ENCODE data around the gene OR13J1. TPM values are rescaled to one million over a fixed set of nuclear protein-coding genes. Genes with fewer than 3 reads are reported as not detected.

The OR13J1 gene
- polyA plus RNA-seq, 4 donors = 0.19 TPM; not detected in 3

DNA sequence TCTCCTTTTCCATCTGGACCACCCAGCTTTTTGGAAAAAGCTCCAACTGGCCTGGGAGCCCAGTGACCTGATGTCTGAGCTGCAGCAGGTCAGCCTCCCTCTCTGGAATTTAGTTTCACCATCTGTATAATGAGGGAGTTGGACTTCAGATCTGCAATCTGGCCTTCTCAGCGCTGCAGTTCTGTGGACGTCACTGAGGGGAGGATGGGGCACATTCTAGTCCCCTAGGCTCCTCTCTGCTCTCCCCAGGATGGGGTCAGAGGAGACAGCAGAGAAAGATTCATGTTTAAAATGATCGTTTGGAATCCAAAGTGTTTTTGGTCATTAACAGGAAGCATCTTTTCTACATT lies 10.2 kb downstream of the OR13J1 start:
- no peaks in the 10 kb centered on the region for H3K9me3 ChIP-seq (ENCODE audit: control insufficient read depth in 2 of 2, insufficient read depth in 1 of 2, low read depth in 1 of 2, low read length in 1 of 2)
- H3K36me3 ChIP-seq (ENCODE audit: control insufficient read depth in 3 of 3, insufficient read depth in 2 of 3, low read depth in 1 of 3, low read length in 3 of 3) = peaks cover 0 to 3% (median 0%) of the 10 kb centered on the region in 3 donors
- DNase-seq (no peak), FAIRE-seq (no peak)
- peaks cover 0 to 3% (median 0%) of the 10 kb centered on the region in 3 donors for H3K27me3 ChIP-seq (ENCODE audit: control insufficient read depth in 3 of 3, insufficient read depth in 3 of 3, low read length in 3 of 3)
- no peak overlapping the region for H3K27ac ChIP-seq (ENCODE audit: low read depth in 1 of 3, low read length in 2 of 3)
- H3K4me3 ChIP-seq (ENCODE audit: low read depth in 1 of 3, low read length in 3 of 3) = no peak overlapping the region
- peaks cover 0 to 3% (median 0%) of the 10 kb centered on the region in 3 donors for H3K4me1 ChIP-seq (ENCODE audit: control insufficient read depth in 3 of 3, insufficient read depth in 2 of 3, low read depth in 1 of 3, low read length in 2 of 3)
- 38 to 50% (median 45%) methylated on average over 3 of the region's 3 CpGs for WGBS, 3 donors

DNA sequence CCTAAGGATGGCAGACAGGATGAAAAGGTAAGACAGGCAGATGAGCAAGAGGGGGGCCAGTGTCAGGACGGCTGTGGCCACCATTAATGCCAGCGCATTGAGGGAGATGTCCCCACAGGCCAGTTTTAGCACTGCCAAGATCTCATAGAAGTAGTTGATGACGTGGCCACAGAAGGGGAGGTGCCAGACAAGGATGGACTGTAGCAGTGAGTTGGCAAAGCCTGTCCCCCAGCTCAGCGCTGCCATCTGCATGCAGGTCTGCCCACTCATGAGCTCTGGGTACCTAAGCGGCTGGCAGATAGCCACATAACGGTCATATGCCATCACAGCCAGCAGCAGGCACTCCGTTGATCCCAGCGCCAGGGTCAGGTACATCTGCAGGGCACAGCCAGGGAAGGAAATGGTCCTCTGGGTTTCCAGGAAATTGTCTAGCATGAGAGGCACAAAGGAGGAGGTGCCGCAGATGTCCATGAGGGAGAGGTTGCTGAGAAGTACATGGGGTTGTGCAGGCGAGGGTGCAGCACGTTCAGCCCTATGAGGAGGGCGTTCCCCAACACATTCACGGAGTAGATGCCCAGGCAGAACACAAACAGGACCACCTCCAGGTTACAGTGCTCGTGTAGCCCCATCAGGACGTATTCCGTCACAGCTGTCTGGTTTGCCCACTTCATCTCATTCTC lies 10.8 kb downstream of the OR13J1 start:
- 46 to 56% (median 53%) methylated on average over 16 of the region's 16 CpGs for WGBS, 3 donors
- no peak overlapping the region for H3K27ac ChIP-seq (ENCODE audit: low read depth in 1 of 3, low read length in 2 of 3)
- no peak overlapping the region for H3K4me3 ChIP-seq (ENCODE audit: low read depth in 1 of 3, low read length in 3 of 3)
- no peaks in the 10 kb centered on the region for H3K9me3 ChIP-seq (ENCODE audit: control insufficient read depth in 2 of 2, insufficient read depth in 1 of 2, low read depth in 1 of 2, low read length in 1 of 2)
- H3K36me3 ChIP-seq (ENCODE audit: control insufficient read depth in 3 of 3, insufficient read depth in 2 of 3, low read depth in 1 of 3, low read length in 3 of 3) = peaks cover 0 to 3% (median 0%) of the 10 kb centered on the region in 3 donors
- peaks cover 0 to 3% (median 0%) of the 10 kb centered on the region in 3 donors for H3K27me3 ChIP-seq (ENCODE audit: control insufficient read depth in 3 of 3, insufficient read depth in 3 of 3, low read length in 3 of 3)
- FAIRE-seq (no peak), DNase-seq (no peak)
- peaks cover 0 to 3% (median 0%) of the 10 kb centered on the region in 3 donors for H3K4me1 ChIP-seq (ENCODE audit: control insufficient read depth in 3 of 3, insufficient read depth in 2 of 3, low read depth in 1 of 3, low read length in 2 of 3)

DNA sequence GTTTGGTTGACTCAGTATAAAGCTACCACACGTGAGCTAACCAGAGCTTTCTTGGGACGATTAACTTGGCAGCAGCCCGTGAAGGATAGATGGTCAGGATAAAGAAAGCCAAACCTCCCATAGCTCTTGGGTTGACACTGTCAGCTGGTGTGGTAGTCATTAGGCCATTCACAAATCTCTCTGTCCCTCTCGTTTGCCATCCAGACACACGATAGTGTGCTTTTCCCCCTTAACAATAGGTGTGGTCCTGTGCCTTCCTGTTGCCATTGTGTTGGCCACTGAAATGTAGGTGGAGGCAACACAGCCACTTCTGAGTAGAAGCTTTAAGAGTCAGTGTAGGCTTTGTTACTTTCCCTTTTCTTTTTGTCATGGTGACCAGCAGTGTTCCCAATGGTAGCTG lies 11.7 kb downstream of the OR13J1 start:
- H3K27me3 ChIP-seq (ENCODE audit: control insufficient read depth in 3 of 3, insufficient read depth in 3 of 3, low read length in 3 of 3) = peaks cover 0 to 3% (median 0%) of the 10 kb centered on the region in 3 donors
- H3K4me1 ChIP-seq (ENCODE audit: control insufficient read depth in 3 of 3, insufficient read depth in 2 of 3, low read depth in 1 of 3, low read length in 2 of 3) = peaks cover 0 to 3% (median 0%) of the 10 kb centered on the region in 3 donors
- no peak overlapping the region for H3K4me3 ChIP-seq (ENCODE audit: low read depth in 1 of 3, low read length in 3 of 3)
- no peak overlapping the region for H3K27ac ChIP-seq (ENCODE audit: low read depth in 1 of 3, low read length in 2 of 3)
- no peaks in the 10 kb centered on the region for H3K9me3 ChIP-seq (ENCODE audit: control insufficient read depth in 2 of 2, insufficient read depth in 1 of 2, low read depth in 1 of 2, low read length in 1 of 2)
- no peak for FAIRE-seq
- H3K36me3 ChIP-seq (ENCODE audit: control insufficient read depth in 3 of 3, insufficient read depth in 2 of 3, low read depth in 1 of 3, low read length in 3 of 3) = peaks cover 0 to 11% (median 0%) of the 10 kb centered on the region in 3 donors
- no peak for DNase-seq
- WGBS, 3 donors = 64 to 72% (median 71%) methylated on average over 5 of the region's 5 CpGs

DNA sequence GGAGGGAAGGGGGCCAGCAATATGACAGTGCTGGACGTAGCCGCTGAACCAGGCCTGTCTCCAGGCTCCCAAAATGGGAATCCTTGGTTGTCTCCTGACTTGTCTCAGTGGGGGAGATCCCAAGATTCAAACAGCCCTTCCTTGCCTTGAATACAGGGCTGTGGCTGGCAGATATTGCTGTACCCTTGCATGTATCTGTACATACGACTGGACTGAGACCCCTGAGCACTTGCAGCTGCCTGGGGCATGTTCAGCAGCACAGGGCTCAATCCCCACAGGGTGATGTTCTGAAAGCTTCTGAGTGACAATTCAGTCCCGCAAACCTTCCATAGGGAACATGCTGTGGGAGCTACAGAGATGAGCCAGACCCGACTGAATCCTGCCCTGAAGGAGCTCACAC lies 13.3 kb downstream of the OR13J1 start:
- Histone ChIP-seq H3K36me3 (ENCODE audit: control insufficient read depth in 3 of 3, insufficient read depth in 2 of 3, low read depth in 1 of 3, low read length in 3 of 3) (peaks cover 0 to 26% (median 0%) of the 10 kb centered on the region in 3 donors), H3K4me3 (ENCODE audit: low read depth in 1 of 3, low read length in 3 of 3) (no peak overlapping the region), H3K9me3 (ENCODE audit: control insufficient read depth in 2 of 2, insufficient read depth in 1 of 2, low read depth in 1 of 2, low read length in 1 of 2) (no peaks in the 10 kb centered on the region), H3K27me3 (ENCODE audit: control insufficient read depth in 3 of 3, insufficient read depth in 3 of 3, low read length in 3 of 3) (no peaks in the 10 kb centered on the region), H3K4me1 (ENCODE audit: control insufficient read depth in 3 of 3, insufficient read depth in 2 of 3, low read depth in 1 of 3, low read length in 2 of 3) (peaks cover 0 to 3% (median 0%) of the 10 kb centered on the region in 3 donors), H3K27ac (ENCODE audit: low read depth in 1 of 3, low read length in 2 of 3) (no peak overlapping the region)
- 81 to 94% (median 88%) methylated on average over 5 of the region's 5 CpGs for WGBS, 3 donors
- no peak for FAIRE-seq
- no peak for DNase-seq

DNA sequence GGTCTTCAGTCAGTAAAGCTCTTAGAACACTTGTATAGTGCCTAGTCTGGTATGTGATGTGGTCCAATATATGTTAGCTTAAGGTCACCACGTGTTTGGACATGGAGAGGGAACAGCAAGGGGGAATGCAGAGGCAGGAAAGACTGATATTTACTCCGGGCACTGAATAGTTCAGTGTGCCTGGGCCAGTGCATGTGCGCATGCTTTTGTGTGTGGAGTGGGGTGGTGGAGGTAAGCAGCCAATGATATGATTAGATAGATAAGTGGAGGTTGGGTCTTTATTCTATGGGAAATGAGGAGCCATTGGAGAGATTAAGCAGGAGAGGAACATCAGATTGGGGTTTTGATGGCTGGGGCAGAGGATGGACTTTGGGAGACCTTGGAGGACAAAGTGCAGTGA lies 14.0 kb downstream of the OR13J1 start:
- H3K27ac ChIP-seq (ENCODE audit: low read depth in 1 of 3, low read length in 2 of 3) = no peak overlapping the region
- 76 to 78% (median 76%) methylated on average over 3 of the region's 3 CpGs for WGBS, 3 donors
- no peak for FAIRE-seq

DNA sequence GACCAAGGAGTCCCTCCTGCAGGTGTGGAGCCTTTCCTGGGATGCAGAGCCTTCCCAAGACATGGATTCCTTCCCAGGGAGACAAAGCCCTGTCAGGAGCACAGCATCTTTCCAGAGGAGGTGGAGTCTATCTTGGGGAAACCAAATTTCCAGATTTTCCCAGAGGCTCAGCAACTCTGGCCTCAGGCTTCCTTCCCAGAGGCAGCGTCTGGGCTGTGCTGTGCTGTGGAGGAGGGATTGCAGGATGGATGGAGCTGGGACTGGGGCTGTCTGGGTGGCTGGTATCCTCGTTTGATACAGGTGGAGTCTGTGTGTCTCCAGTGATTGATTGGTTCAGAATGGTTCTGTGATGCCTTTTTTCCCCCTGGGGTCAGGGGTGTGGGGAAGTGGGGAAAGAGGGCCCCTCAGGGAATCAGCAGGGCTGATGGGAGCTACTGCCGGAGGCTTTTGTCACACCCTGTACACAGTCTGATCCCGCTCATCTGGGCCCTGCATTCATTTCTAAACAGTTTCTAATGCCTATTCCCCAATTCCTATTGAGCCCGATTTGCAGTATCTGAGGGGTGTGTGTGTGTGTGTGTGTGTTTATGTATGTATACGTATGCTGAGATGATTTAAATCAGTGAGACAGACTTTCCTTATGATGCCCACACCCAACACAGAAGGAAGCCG lies 16.0 kb downstream of the OR13J1 start:
- no peak for FAIRE-seq
- no peaks in the 10 kb centered on the region for H3K9me3 ChIP-seq (ENCODE audit: control insufficient read depth in 2 of 2, insufficient read depth in 1 of 2, low read depth in 1 of 2, low read length in 1 of 2)
- H3K27me3 ChIP-seq (ENCODE audit: control insufficient read depth in 3 of 3, insufficient read depth in 3 of 3, low read length in 3 of 3) = no peaks in the 10 kb centered on the region
- WGBS, 3 donors = 82 to 90% (median 88%) methylated on average over 7 of the region's 7 CpGs
- peaks cover 0 to 28% (median 0%) of the 10 kb centered on the region in 3 donors for H3K36me3 ChIP-seq (ENCODE audit: control insufficient read depth in 3 of 3, insufficient read depth in 2 of 3, low read depth in 1 of 3, low read length in 3 of 3)
- no peak for DNase-seq
- H3K4me1 ChIP-seq (ENCODE audit: control insufficient read depth in 3 of 3, insufficient read depth in 2 of 3, low read depth in 1 of 3, low read length in 2 of 3) = no peaks in the 10 kb centered on the region
- no peak overlapping the region for H3K4me3 ChIP-seq (ENCODE audit: low read depth in 1 of 3, low read length in 3 of 3)
- no peak overlapping the region for H3K27ac ChIP-seq (ENCODE audit: low read depth in 1 of 3, low read length in 2 of 3)

More for the DNA sequence above, 14.0 kb downstream of the OR13J1 start:
- no peak for DNase-seq
- no peak overlapping the region for H3K4me3 ChIP-seq (ENCODE audit: low read depth in 1 of 3, low read length in 3 of 3)
- H3K9me3 ChIP-seq (ENCODE audit: control insufficient read depth in 2 of 2, insufficient read depth in 1 of 2, low read depth in 1 of 2, low read length in 1 of 2) = no peaks in the 10 kb centered on the region
- peaks cover 0 to 3% (median 0%) of the 10 kb centered on the region in 3 donors for H3K4me1 ChIP-seq (ENCODE audit: control insufficient read depth in 3 of 3, insufficient read depth in 2 of 3, low read depth in 1 of 3, low read length in 2 of 3)
- H3K27me3 ChIP-seq (ENCODE audit: control insufficient read depth in 3 of 3, insufficient read depth in 3 of 3, low read length in 3 of 3) = no peaks in the 10 kb centered on the region
- peaks cover 0 to 26% (median 0%) of the 10 kb centered on the region in 3 donors for H3K36me3 ChIP-seq (ENCODE audit: control insufficient read depth in 3 of 3, insufficient read depth in 2 of 3, low read depth in 1 of 3, low read length in 3 of 3)

DNA sequence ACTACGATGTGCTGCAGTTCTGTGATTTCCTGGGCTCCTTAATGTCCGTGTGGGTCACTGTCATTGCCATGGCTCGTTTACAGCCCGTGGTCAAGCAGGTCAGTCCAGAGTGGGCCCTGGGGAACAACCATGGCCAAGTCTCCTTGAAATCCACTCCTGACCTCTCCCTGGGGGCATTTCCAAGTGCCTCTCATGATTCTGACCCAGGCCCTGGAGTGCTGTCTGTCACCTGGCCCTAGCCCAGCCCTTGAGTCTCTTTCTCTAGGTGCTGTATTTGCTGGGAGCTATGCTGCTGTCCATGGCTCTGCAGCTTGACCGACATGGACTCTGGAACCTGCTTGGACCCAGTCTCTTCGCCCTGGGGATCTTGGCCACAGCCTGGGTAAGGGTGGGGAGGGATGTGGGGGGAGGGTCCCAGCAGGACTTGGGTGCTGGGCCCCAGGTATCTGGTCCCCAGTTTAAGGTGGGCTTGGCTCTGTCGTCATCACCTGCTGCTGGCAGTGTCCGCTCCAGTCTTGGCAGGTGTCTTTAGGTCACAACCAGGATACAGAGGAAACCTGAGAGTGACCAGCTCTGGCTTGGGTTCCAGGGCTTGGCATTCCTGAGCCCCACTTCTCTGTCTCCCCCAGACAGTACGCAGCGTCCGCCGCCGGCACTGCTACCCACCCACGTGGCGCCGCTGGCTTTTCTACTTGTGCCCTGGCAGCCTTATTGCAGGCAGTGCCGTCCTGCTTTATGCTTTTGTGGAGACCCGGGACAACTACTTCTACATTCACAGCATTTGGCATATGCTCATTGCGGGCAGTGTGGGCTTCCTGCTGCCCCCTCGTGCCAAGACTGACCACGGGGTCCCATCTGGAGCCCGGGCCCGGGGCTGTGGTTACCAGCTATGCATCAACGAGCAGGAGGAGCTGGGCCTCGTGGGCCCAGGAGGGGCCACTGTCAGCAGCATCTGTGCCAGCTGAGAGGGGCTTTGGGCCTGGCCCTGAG lies 17.0 kb downstream of the OR13J1 start:
- WGBS, 3 donors = 86 to 95% (median 89%) methylated on average over 25 of the region's 25 CpGs
- FAIRE-seq (no peak), DNase-seq (no peak)

DNA sequence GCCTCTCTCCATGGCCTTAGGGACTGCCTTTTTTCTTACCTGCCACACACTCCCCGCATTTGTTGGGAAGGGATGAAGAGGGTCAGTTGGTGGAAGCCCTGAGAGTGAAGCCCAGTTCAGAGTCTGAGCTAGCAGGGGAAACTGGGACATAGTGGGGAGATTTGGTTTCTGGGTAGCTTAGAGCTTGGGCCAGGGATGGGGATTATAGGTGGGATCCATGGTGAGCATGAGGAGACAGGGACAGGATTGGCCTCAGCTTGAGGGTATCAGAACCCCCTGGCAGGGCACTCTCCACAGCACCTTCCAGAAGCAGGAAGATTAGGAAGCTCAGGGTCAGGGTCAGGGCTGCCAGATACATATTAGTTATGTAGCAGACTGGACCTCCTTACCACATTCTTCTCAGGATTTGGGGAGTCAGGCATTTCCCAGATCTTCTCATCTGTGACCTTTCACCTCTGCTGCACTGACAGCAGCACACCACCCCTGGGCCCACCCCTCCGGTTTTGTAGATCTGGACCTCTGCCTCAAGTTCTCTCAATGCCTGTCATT lies 17.9 kb downstream of the OR13J1 start:
- FAIRE-seq = no peak
- no peak overlapping the region for H3K4me3 ChIP-seq (ENCODE audit: low read depth in 1 of 3, low read length in 3 of 3)
- no peak for DNase-seq
- peaks cover 0 to 39% (median 0%) of the 10 kb centered on the region in 3 donors for H3K36me3 ChIP-seq (ENCODE audit: control insufficient read depth in 3 of 3, insufficient read depth in 2 of 3, low read depth in 1 of 3, low read length in 3 of 3)
- WGBS, 3 donors = 77 to 91% (median 80%) methylated on average over 2 of the region's 2 CpGs
- H3K27me3 ChIP-seq (ENCODE audit: control insufficient read depth in 3 of 3, insufficient read depth in 3 of 3, low read length in 3 of 3) = no peaks in the 10 kb centered on the region
- H3K4me1 ChIP-seq (ENCODE audit: control insufficient read depth in 3 of 3, insufficient read depth in 2 of 3, low read depth in 1 of 3, low read length in 2 of 3) = no peaks in the 10 kb centered on the region
- no peak overlapping the region for H3K27ac ChIP-seq (ENCODE audit: low read depth in 1 of 3, low read length in 2 of 3)
- no peaks in the 10 kb centered on the region for H3K9me3 ChIP-seq (ENCODE audit: control insufficient read depth in 2 of 2, insufficient read depth in 1 of 2, low read depth in 1 of 2, low read length in 1 of 2)

More for the DNA sequence above, 17.0 kb downstream of the OR13J1 start:
- peaks cover 0 to 33% (median 0%) of the 10 kb centered on the region in 3 donors for H3K36me3 ChIP-seq (ENCODE audit: control insufficient read depth in 3 of 3, insufficient read depth in 2 of 3, low read depth in 1 of 3, low read length in 3 of 3)
- no peaks in the 10 kb centered on the region for H3K4me1 ChIP-seq (ENCODE audit: control insufficient read depth in 3 of 3, insufficient read depth in 2 of 3, low read depth in 1 of 3, low read length in 2 of 3)
- H3K9me3 ChIP-seq (ENCODE audit: control insufficient read depth in 2 of 2, insufficient read depth in 1 of 2, low read depth in 1 of 2, low read length in 1 of 2) = no peaks in the 10 kb centered on the region
- no peak overlapping the region for H3K27ac ChIP-seq (ENCODE audit: low read depth in 1 of 3, low read length in 2 of 3)
- no peaks in the 10 kb centered on the region for H3K27me3 ChIP-seq (ENCODE audit: control insufficient read depth in 3 of 3, insufficient read depth in 3 of 3, low read length in 3 of 3)
- no peak overlapping the region for H3K4me3 ChIP-seq (ENCODE audit: low read depth in 1 of 3, low read length in 3 of 3)

Measured in small intestine (tissue), 7 donors.